Astrocyte (in vitro differentiated cells and primary cell): ENCODE measurements around the gene MSMO1. TPM values are rescaled to one million over a fixed set of nuclear protein-coding genes. Genes with fewer than 3 reads are reported as not detected.
A peak's percentile ranks its signal among the peaks of the same experiment; 100 is the strongest.

Experiments used
- DNase-seq: peaks from one replicate; pipeline ENCODE4 v3.0.0-alpha.2; 2010; ENCODE audit warnings: low read depth
- FAIRE-seq: peaks from 2 replicates; lab custom pipeline; 2011; peaks lifted over from hg19 to GRCh38; lab: Jason Lieb, UNC
- H2AFZ ChIP-seq: 2 replicates; pipeline ENCODE4 v1.6.0; 2012; ENCODE audit warnings: low read depth, low read length, inconsistent platforms
- H3K27ac ChIP-seq: 2 replicates; pipeline ENCODE4 v1.5.1; 2011; ENCODE audit warnings: low read depth, low read length, inconsistent platforms
- H3K27me3 ChIP-seq: 2 replicates; pipeline ENCODE4 v1.6.0; 2011; ENCODE audit warnings: low read length, inconsistent platforms; ENCODE audit not compliant: insufficient read depth
- H3K36me3 ChIP-seq: 2 replicates; pipeline ENCODE4 v1.5.1; 2011; ENCODE audit warnings: low read length, inconsistent platforms; ENCODE audit not compliant: insufficient read depth
- H3K4me1 ChIP-seq: 2 replicates; pipeline ENCODE4 v1.5.1; 2011; ENCODE audit warnings: low read length, inconsistent platforms; ENCODE audit not compliant: insufficient read depth
- H3K4me2 ChIP-seq: 2 replicates; pipeline ENCODE4 v1.6.0; 2012; ENCODE audit warnings: low read length, inconsistent platforms
- H3K4me3 ChIP-seq: 2 replicates; pipeline ENCODE4 v1.5.1; 2011; ENCODE audit warnings: low read depth, mild to moderate bottlenecking, low read length, inconsistent platforms; ENCODE audit not compliant: insufficient read depth
- H3K79me2 ChIP-seq: 2 replicates; pipeline ENCODE4 v1.6.0; 2012; ENCODE audit warnings: mild to moderate bottlenecking, low read length, inconsistent platforms; ENCODE audit not compliant: insufficient read depth
- H3K9ac ChIP-seq: 2 replicates; pipeline ENCODE4 v1.6.0; 2012; ENCODE audit warnings: mild to moderate bottlenecking, low read length, inconsistent platforms
- H3K9me3 ChIP-seq: 2 replicates; pipeline ENCODE4 v1.5.1; 2012; ENCODE audit warnings: low read depth, mild to moderate bottlenecking, low read length, inconsistent platforms; ENCODE audit not compliant: insufficient read depth
- H4K20me1 ChIP-seq: 2 replicates; pipeline ENCODE4 v1.6.0; 2012; ENCODE audit warnings: low read length, inconsistent platforms; ENCODE audit not compliant: insufficient read depth
- H3K27ac Mint-ChIP-seq: one replicate; pipeline ENCODE4 v1.8.0; 2021; ENCODE audit warnings: mild to moderate bottlenecking, mixed read lengths; ENCODE audit not compliant: unreplicated experiment
- H3K27me3 Mint-ChIP-seq: one replicate; pipeline ENCODE4 v1.8.0; 2021; ENCODE audit warnings: low read depth, mixed read lengths; ENCODE audit not compliant: unreplicated experiment
- H3K36me3 Mint-ChIP-seq: one replicate; pipeline ENCODE4 v1.8.0; 2021; ENCODE audit warnings: low read depth, mixed read lengths; ENCODE audit not compliant: unreplicated experiment
- H3K4me1 Mint-ChIP-seq: one replicate; pipeline ENCODE4 v1.8.0; 2021; ENCODE audit warnings: low read depth, mixed read lengths; ENCODE audit not compliant: unreplicated experiment
- H3K4me3 Mint-ChIP-seq: one replicate; pipeline ENCODE4 v1.8.0; 2021; ENCODE audit warnings: mild to moderate bottlenecking, moderate library complexity, mixed read lengths; ENCODE audit not compliant: unreplicated experiment
- H3K9me3 Mint-ChIP-seq: one replicate; pipeline ENCODE4 v1.8.0; 2021; ENCODE audit warnings: mild to moderate bottlenecking, mixed read lengths; ENCODE audit not compliant: unreplicated experiment
- CTCF ChIP-seq: IDR thresholded peaks from 2 replicates; pipeline ENCODE4 v1.5.1; 2011; ENCODE audit warnings: low read depth, mild to moderate bottlenecking, inconsistent platforms, low read length, moderate library complexity; ENCODE audit not compliant: insufficient read depth
- EZH2 ChIP-seq: IDR thresholded peaks from 2 replicates; pipeline ENCODE4 v1.6.1; 2012; ENCODE audit warnings: mild to moderate bottlenecking, low read length, inconsistent platforms; ENCODE audit not compliant: insufficient read depth
- total RNA-seq: library from RNA; stranded (reverse); gene quantifications from 2 replicates; pipeline ENCODE4 v1.2.1, GENCODE V29; 2021

MSMO1 gene
- total RNA-seq, 1 donor from 2014 or later, result 179 TPM

GRCh38 chr4:165309456-165309855 is 18.0 kb upstream of the MSMO1 start:
- Mint-ChIP-seq H3K4me1 (no peaks in the 10 kb centered on the region), H3K27ac (no peak overlapping the region), H3K27me3 (no peaks in the 10 kb centered on the region), H3K4me3 (no peak overlapping the region), H3K36me3 (peaks cover 2% of the 10 kb centered on the region), H3K9me3 (no peaks in the 10 kb centered on the region)
- Histone ChIP-seq H3K9ac (no peak overlapping the region), H3K27ac (no peak overlapping the region), H4K20me1 (no peaks in the 10 kb centered on the region), H3K36me3 (peaks cover 4% of the 10 kb centered on the region), H2AFZ (no peak overlapping the region), H3K27me3 (no peaks in the 10 kb centered on the region), H3K4me3 (no peak overlapping the region), H3K4me1 (no peaks in the 10 kb centered on the region), H3K4me2 (no peak overlapping the region), H3K9me3 (no peaks in the 10 kb centered on the region), H3K79me2 (no peaks in the 10 kb centered on the region)
- TF ChIP-seq CTCF (no peak), EZH2 (no peak)
- no peak for FAIRE-seq
- DNase-seq, result no peak

- Histone ChIP-seq H3K9ac (no peak overlapping the region), H3K9me3 (no peaks in the 10 kb centered on the region), H4K20me1 (no peaks in the 10 kb centered on the region), H3K4me1 (no peaks in the 10 kb centered on the region), H3K27ac (no peak overlapping the region), H2AFZ (no peak overlapping the region), H3K4me2 (no peak overlapping the region), H3K36me3 (peaks cover 4% of the 10 kb centered on the region), H3K27me3 (no peaks in the 10 kb centered on the region), H3K4me3 (no peak overlapping the region), H3K79me2 (no peaks in the 10 kb centered on the region)
- no peaks in the 10 kb centered on the region for H3K9me3 Mint-ChIP-seq
- H3K27ac Mint-ChIP-seq, result no peak overlapping the region
- TF ChIP-seq CTCF (no peak), EZH2 (no peak)
- no peak overlapping the region for H3K4me3 Mint-ChIP-seq
- peak; percentile 50 for DNase-seq
- no peaks in the 10 kb centered on the region for H3K4me1 Mint-ChIP-seq
- FAIRE-seq, result no peak
- peaks cover 2% of the 10 kb centered on the region for H3K36me3 Mint-ChIP-seq
- no peaks in the 10 kb centered on the region for H3K27me3 Mint-ChIP-seq
Measured at GRCh38 chr4:165312506-165312905, 15.0 kb upstream of the MSMO1 start.

- no peaks in the 10 kb centered on the region for H3K27me3 Mint-ChIP-seq
- no peaks in the 10 kb centered on the region for H3K4me1 Mint-ChIP-seq
- TF ChIP-seq EZH2 (no peak), CTCF (no peak)
- H3K36me3 ChIP-seq, result no peaks in the 10 kb centered on the region
- H2AFZ ChIP-seq, result no peak overlapping the region
- no peaks in the 10 kb centered on the region for H3K79me2 ChIP-seq
- H3K4me3 Mint-ChIP-seq, result no peak overlapping the region
- no peaks in the 10 kb centered on the region for H4K20me1 ChIP-seq
- FAIRE-seq, result no peak
- H3K27me3 ChIP-seq, result no peaks in the 10 kb centered on the region
- H3K4me3 ChIP-seq, result no peak overlapping the region
- no peak overlapping the region for H3K9ac ChIP-seq
- no peaks in the 10 kb centered on the region for H3K4me1 ChIP-seq
- no peak overlapping the region for H3K27ac Mint-ChIP-seq
- H3K9me3 ChIP-seq, result no peaks in the 10 kb centered on the region
- no peak for DNase-seq
- H3K4me2 ChIP-seq, result no peak overlapping the region
- H3K36me3 Mint-ChIP-seq, result peaks cover 2% of the 10 kb centered on the region
- H3K9me3 Mint-ChIP-seq, result no peaks in the 10 kb centered on the region
- no peak overlapping the region for H3K27ac ChIP-seq
Measured at GRCh38 chr4:165319030-165319429, 8.4 kb upstream of the MSMO1 start.
